Gastroesophageal sphincter (tissue), 3 donors: Measurements from ENCODE around the gene GPR17.

Experiments
- CTCF ChIP-seq, 4 experiments: fragments of 200-600 bp in 2 of 4; fragments of 450-650 bp in 2 of 4; sonication (generic) in 1 of 4; IDR thresholded peaks; one replicate each; pipeline ENCODE4 v1.5.1; 2017 to 2019; ENCODE audit warnings: antibody characterized with exemption in 4 of 4, mild to moderate bottlenecking in 2 of 4, moderate library complexity in 2 of 4
- POLR2A ChIP-seq, 2 donors: fragments of 450-650 bp; IDR thresholded peaks; one replicate each; pipeline ENCODE4 v1.6.1; 2017; ENCODE audit warnings: antibody characterized with exemption in 2 of 2, mild to moderate bottlenecking in 2 of 2, moderate library complexity in 1 of 2
- POLR2AphosphoS5 ChIP-seq: sonication (generic); formaldehyde crosslinking; IDR thresholded peaks from one replicate; pipeline ENCODE4 v1.6.1; 2017; ENCODE audit warnings: antibody characterized with exemption

GRCh38 chr2:127631541-127631996 lies 14.4 kb upstream of the GPR17 start:
- TF ChIP-seq POLR2A (IDR thresholded peaks at IDR 0.05), result no peak
- no peak for TF ChIP-seq CTCF (IDR thresholded peaks at IDR 0.05)
- peak; percentile 3 for TF ChIP-seq POLR2AphosphoS5
